ENCODE data around the gene CSMD2. TPM values are rescaled to one million over a fixed set of nuclear protein-coding genes. Genes with fewer than 3 reads are reported as not detected.

The CSMD2 gene
- total RNA-seq, 6 donors from 2014 or later: 0.39 to 1.0 (median 0.52) TPM

DNA sequence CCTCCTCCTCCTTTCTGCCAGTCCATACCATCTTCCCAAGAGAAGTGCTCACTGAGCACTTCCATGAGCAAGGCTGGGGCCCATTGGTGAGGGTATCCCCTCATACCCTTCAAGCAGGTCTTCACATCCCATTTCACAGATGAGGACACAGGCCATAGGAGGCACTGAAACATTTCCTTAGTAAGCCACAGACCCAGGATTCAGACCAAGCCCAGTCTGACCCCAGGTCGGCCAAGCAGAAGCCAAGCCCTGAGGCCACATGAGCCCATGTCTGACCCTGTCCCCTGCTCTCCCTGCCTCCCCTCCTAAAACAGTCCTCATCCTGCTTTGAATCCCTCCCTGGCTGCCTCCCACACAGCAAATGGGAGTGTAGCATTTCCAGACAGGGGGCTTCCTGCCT lies 546.4 kb downstream of the CSMD2 start:
- no peaks in the 10 kb centered on the region for H3K27me3 ChIP-seq
- H3K27ac ChIP-seq: no peak overlapping the region
- 80 to 83% methylated on average over 1 of the region's 1 CpG for WGBS, 2 donors
- no peaks in the 10 kb centered on the region for H3K4me1 ChIP-seq
- ATAC-seq (ENCODE audit: low FRiP score in 2 of 2) (no peak), DNase-seq (no peak)
- H3K36me3 ChIP-seq: no peaks in the 10 kb centered on the region
- no peak overlapping the region for H3K4me3 ChIP-seq
- TF ChIP-seq POLR2A (IDR thresholded peaks at IDR 0.05) (no peak), POLR2AphosphoS5 (IDR thresholded peaks at IDR 0.05) (no peak), EP300 (IDR thresholded peaks at IDR 0.05) (no peak)
- TF ChIP-seq, protein P1, sequence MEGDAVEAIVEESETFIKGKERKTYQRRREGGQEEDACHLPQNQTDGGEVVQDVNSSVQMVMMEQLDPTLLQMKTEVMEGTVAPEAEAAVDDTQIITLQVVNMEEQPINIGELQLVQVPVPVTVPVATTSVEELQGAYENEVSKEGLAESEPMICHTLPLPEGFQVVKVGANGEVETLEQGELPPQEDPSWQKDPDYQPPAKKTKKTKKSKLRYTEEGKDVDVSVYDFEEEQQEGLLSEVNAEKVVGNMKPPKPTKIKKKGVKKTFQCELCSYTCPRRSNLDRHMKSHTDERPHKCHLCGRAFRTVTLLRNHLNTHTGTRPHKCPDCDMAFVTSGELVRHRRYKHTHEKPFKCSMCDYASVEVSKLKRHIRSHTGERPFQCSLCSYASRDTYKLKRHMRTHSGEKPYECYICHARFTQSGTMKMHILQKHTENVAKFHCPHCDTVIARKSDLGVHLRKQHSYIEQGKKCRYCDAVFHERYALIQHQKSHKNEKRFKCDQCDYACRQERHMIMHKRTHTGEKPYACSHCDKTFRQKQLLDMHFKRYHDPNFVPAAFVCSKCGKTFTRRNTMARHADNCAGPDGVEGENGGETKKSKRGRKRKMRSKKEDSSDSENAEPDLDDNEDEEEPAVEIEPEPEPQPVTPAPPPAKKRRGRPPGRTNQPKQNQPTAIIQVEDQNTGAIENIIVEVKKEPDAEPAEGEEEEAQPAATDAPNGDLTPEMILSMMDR (IDR thresholded peaks at IDR 0.05): no peak
- no peaks in the 10 kb centered on the region for H3K9me3 ChIP-seq

GRCh38 chr1:33617451-33617850 lies 547.6 kb downstream of the CSMD2 start:
- no peak for DNase-seq
- Histone ChIP-seq H3K9me3 (no peaks in the 10 kb centered on the region), H3K4me3 (no peak overlapping the region), H3K27me3 (no peaks in the 10 kb centered on the region), H3K4me1 (no peaks in the 10 kb centered on the region), H3K27ac (no peak overlapping the region), H3K36me3 (no peaks in the 10 kb centered on the region)
- ATAC-seq (ENCODE audit: low FRiP score in 2 of 2): no peak
- 86% methylated on average over 9 of the region's 9 CpGs for WGBS, 2 donors
- TF ChIP-seq POLR2A (IDR thresholded peaks at IDR 0.05) (no peak), POLR2AphosphoS5 (IDR thresholded peaks at IDR 0.05) (no peak), EP300 (IDR thresholded peaks at IDR 0.05) (no peak)
- TF ChIP-seq, protein P1 (IDR thresholded peaks at IDR 0.05): no peak

GRCh38 chr1:33616780-33617179 lies 548.2 kb downstream of the CSMD2 start:
- ATAC-seq (ENCODE audit: low FRiP score in 2 of 2) (no peak), DNase-seq (no peak)
- Histone ChIP-seq H3K9me3 (no peaks in the 10 kb centered on the region), H3K4me1 (no peaks in the 10 kb centered on the region), H3K36me3 (no peaks in the 10 kb centered on the region), H3K4me3 (no peak overlapping the region), H3K27ac (no peak overlapping the region), H3K27me3 (no peaks in the 10 kb centered on the region)
- TF ChIP-seq POLR2A (IDR thresholded peaks at IDR 0.05) (no peak), EP300 (IDR thresholded peaks at IDR 0.05) (no peak), POLR2AphosphoS5 (IDR thresholded peaks at IDR 0.05) (no peak)
- TF ChIP-seq, protein P1 (IDR thresholded peaks at IDR 0.05): no peak
- 75 to 79% methylated on average over 6 of the region's 6 CpGs for WGBS, 2 donors

- DNase-seq: no peak
- 35 to 47% methylated on average over 6 to 7 of the region's 7 CpGs for WGBS, 2 donors
- no peaks in the 10 kb centered on the region for H3K36me3 ChIP-seq
Observed at GRCh38 chr1:33615546-33615945, 549.5 kb downstream of the CSMD2 start.

More at GRCh38 chr1:33615546-33615945, 549.5 kb downstream of the CSMD2 start:
- Histone ChIP-seq H3K4me3 (no peak overlapping the region), H3K27me3 (no peaks in the 10 kb centered on the region), H3K27ac (no peak overlapping the region), H3K9me3 (no peaks in the 10 kb centered on the region), H3K4me1 (no peaks in the 10 kb centered on the region)
- TF ChIP-seq, protein P1 (IDR thresholded peaks at IDR 0.05): no peak
- TF ChIP-seq POLR2A (IDR thresholded peaks at IDR 0.05) (no peak), POLR2AphosphoS5 (IDR thresholded peaks at IDR 0.05) (no peak), EP300 (IDR thresholded peaks at IDR 0.05) (no peak)
- no peak for ATAC-seq (ENCODE audit: low FRiP score in 2 of 2)

All from upper lobe of left lung (tissue), 6 donors.